ENCODE results near the gene KIF3A. TPM values are rescaled to one million over a fixed set of nuclear protein-coding genes. Genes with fewer than 3 reads are reported as not detected.

The KIF3A gene
- total RNA-seq, 1 experiment from 2014 or later, result 3.1 TPM

- DNase-seq (ENCODE audit: low spot score), result no peak
Measured at GRCh38 chr5:132770476-132771159, 33.3 kb upstream of the KIF3A start.

DNA sequence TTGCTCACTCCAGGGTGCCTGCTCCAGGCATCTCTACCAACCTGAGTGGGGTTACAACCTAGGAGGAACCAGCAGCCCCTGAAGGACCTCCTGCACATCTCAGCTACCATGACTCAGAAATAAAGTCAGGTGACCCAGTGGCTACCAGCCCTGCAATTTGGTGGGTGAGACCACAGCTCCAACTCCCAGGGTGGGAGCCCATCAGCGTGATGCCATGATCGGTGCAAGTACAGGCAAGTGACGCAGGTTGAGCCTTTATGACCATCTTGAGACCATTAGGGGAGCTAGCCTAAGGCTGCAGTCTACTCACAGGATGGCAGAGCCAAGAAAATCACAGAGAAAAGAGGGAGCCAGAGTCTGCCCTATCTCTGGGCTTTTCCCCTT is 31.1 kb upstream of the KIF3A start:
- no peak for DNase-seq (ENCODE audit: low spot score)

DNA sequence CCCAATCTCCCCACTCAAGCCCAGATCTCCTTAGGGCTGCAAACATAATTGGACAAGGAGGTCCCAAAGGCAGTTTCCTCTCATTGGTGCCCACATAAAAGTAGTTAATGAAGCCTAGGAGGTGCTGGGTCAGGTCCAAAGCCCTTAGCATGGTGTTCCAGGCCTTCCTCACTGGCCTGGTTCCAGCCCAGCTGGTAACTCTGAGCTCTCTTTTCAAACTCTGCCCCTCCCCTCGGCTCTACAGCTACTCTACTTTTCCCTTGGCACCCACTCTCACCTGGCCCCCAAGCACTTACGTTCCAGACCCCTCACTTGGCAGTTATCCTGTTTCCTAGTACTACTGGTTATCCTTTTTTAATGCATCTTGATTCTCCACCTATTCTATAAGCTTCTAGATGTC is 29.8 kb upstream of the KIF3A start:
- DNase-seq (ENCODE audit: low spot score), result no peak

GRCh38 chr5:132766806-132767055 is 29.4 kb upstream of the KIF3A start:
- DNase-seq (ENCODE audit: low spot score), result no peak

DNA sequence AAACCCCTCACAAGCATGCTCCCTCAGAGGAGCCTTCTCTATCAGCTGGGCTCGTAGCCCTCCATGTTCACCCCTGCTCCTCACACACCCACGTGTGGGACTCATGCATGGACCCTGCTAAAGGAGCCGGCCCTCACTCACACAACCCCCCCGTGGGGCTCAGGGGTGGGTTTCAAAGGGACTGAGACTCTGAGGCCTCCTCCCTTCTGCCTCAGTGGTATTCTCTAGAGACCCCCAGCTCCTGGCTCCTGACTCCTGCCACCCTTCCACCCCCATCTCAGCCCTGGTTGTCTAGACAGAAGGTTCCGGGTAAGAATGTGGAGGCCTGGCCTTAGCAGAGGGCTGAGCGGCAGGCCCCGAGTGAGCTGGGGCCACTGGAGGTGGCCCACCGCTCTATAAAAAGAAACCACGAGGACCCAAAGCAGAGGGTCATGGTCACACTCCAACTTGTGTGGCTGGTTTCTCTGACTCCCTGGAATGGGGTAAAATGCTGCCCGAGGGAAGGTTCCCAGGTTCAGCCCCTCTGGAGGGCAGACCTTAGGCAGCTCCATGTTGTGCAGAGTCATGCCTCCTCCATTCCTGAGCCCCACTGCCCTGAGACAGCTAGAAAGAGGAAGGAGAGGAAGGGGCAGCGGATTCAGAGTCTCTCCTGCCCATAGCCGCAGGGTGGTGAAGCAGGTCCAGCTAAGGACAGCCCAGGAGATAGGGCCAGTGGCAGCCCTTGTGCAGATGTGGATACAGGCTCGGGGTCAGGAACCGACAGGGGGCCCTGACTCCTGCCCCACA is 28.9 kb upstream of the KIF3A start:
- DNase-seq (ENCODE audit: low spot score), result no peak

- DNase-seq (ENCODE audit: low spot score), result no peak
Measured at GRCh38 chr5:132765311-132766019, 28.1 kb upstream of the KIF3A start.

DNA sequence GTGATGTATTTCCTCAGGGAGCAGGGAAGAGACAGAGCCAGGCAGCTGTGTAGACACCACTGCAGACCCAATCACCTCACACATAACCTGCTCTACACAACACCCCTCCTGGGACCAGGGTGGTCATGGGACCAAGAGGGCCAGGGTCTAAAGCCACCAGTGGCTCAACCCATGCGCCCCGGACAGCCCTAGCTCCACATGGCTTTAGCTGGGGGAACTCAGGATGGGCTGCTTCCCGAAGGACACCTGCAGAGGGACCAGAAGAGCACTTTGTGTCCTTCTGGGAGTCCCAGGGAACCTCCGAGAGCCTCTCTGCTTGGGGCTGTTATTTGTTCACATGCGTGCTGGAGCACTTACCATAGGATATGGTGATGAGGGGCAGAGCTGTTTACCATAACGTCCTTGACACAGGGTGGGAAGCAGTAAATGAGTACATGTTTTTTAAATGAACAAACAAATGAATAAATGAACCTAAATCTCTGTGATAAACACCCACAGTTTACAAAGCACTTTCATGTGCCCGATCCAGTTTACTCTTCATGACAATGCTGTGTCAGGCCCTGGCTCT is 27.4 kb upstream of the KIF3A start:
- no peak for DNase-seq (ENCODE audit: low spot score)

DNA sequence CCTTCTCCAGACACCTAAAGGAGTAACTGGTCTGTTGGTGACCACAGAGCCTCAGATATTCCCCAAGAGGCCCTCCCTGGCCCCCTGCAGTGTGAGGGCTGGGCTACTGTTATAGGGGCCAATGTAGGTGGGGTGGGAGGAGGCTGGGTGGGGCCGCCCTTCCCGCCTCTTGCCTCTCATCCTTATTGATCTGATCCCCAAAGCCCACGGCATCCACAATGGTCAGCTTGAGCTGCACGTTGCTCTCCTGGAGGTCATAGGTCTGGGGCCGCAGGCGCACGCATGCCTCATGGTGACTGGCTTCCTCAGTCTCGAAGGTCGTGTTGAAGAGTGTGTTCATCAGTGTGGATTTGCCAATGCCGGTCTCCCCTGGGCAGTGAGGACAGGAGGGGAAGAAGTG is 26.7 kb upstream of the KIF3A start:
- no peak for DNase-seq (ENCODE audit: low spot score)

DNA sequence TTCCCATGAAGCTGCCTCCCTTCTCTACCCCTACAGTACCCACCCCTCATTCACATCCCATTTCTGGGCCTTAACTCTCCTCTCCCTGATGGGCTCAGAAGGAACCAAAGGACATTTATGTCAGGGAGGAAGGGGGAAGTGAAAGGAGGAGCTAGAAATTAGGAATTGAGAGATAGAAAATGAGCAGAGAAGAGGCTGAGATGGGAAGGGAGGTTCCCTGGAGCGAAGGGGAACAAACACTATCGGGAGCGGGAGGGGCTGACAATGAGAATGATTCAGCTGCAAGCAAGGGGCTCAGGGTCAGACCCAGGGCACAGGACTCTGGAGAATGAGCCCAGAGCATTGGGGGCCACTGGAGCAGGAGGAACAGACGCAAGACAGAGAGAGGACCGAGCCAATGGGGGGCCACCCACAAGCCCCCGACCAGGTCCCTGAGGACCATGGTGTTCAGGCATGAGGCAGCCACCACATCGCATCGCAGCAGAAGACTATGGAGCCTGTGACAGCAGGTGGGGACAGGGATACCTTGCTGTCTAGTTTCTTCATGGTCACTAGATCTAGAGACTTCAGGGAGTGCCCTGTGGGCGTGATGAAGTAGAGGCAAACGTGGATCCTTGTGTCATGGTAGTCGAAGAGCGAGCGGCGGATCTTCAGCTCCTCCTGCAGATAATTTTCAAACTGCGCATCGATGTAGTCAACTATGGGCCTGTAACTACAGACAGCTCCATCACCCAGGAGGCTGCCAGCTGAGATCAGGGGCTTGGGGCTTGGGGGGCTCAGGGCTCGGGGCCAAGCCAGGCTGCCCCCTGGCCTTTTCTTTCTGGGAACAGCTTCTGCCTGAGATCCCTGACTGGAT is 26.1 kb upstream of the KIF3A start:
- no peak for DNase-seq (ENCODE audit: low spot score)

- DNase-seq (ENCODE audit: low spot score), result no peak
Measured at GRCh38 chr5:132762246-132763000, 25.1 kb upstream of the KIF3A start.

- no peak for DNase-seq (ENCODE audit: low spot score)
Measured at GRCh38 chr5:132761321-132762240, 24.2 kb upstream of the KIF3A start.

DNA sequence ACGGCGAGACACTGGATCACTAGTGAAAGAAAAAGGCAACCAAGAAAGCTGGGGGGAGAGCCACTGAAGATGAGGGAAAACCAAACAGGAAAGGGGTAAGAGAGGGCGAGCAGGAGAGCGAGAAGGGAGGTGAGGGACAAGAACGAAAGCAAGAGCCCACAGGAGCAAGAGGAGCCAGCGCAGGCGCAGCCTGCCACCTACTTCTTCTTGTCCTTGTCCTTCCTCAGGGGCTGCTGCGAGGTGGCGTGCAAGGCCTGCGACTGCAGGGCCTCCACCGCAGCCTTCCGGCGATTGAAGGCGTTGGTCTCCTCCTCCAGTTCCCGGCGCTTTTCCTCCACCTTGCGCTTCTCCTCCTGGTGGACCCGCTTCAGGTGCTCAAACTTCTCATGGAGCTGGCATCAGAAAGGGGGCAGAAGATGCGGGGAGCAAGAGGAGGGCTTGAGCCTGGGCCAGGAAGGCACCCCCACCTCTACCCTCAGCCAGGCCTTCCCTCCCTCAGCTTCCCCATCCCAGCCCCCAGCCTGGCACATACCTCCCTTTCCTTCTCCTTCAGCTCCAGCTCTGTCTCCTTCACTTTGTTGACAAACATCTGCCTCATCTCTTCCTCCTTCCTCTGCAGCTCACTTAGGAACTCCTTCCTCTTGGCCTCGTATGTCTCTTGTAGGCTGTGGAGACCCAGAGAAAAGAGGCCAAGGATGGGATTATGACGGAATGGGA is 23.4 kb upstream of the KIF3A start:
- no peak for DNase-seq (ENCODE audit: low spot score)

GRCh38 chr5:132760049-132760420 is 22.7 kb upstream of the KIF3A start:
- DNase-seq (ENCODE audit: low spot score), result no peak

- DNase-seq (ENCODE audit: low spot score), result peak; percentile 73
Measured at GRCh38 chr5:132759114-132760048, 22.0 kb upstream of the KIF3A start.

DNA sequence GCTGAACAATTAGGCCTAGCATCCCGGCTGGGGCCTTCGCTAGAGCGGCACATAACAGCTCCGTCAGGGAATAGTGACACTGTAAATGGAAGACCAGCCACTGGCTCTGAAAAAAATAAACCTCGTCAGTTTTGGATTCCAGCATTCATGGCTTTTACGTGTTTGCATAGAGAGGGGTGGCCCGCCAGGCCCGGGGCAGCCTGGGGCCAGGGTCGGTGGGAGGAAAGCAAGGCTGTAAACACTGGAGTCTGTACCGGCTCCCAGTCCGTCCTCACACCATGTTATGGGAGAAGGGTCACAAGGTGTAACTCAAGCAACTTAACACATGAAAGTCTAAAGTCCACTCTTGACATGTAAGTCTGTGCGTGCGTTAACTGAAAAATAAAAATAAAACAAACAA is 21.1 kb upstream of the KIF3A start:
- no peak for DNase-seq (ENCODE audit: low spot score)

GRCh38 chr5:132756542-132756941 is 19.2 kb upstream of the KIF3A start:
- no peak for DNase-seq (ENCODE audit: low spot score)

DNA sequence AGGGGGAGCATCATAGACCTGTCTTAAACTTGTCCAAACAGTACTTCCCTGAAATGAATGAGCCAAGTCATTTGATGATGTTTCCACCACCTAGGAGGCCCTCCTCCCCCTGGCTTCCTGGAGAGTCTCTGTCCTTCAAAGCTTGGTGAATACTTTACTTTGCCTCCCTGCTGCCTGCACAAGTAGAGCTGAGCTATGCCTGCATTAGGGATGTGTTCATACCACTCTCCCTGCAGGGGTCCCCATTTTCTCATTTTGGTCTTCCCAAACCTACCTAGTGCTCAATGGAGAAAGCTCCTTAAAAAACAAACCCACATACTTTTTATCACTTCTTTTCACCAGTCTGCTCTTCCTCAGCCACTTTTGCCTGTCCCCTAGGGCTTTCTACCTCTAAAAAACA is 17.6 kb upstream of the KIF3A start:
- peak; percentile 60 for DNase-seq (ENCODE audit: low spot score)

DNA sequence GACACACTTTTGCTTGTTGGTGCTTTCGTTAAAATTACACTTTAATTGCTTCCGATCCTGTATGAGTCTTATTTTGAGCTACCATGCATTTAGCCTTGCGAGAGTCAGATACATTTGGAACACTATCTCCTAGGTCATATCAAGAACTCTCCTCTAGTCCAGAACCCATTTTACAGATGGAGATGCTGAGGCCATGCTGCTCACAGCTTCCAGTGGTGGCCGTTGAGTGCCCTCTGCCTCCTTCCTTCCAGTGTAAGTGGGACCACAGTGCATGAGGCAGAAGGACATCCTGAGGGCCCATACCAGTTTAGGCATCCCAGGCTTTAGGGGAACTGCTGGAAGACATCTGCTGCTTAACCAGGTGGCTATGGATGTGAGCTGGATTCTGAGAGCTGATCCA is 16.8 kb upstream of the KIF3A start:
- no peak for DNase-seq (ENCODE audit: low spot score)

Measured in HT-29 (cell line).